ENCODE measurements around the gene GKN1. TPM values are rescaled to one million over a fixed set of nuclear protein-coding genes. Genes with fewer than 3 reads are reported as not detected.

The GKN1 gene
- total RNA-seq, 5 donors from 2014 or later (not counting 1 experiment from before 2014, with no cell fraction given), result not detected

- Histone ChIP-seq H3K27ac (ENCODE audit: low read length) (no peak overlapping the region), H3K27me3 (replicated peaks in 1 of 2; ENCODE audit: control insufficient read depth in 2 of 2, extremely low read depth in 1 of 2, insufficient read depth in 2 of 2, low read length in 1 of 2) (peaks cover 0 to 5% of the 10 kb centered on the region in 2 experiments), H3K4me1 (ENCODE audit: control insufficient read depth in 1 of 2, extremely low read depth in 1 of 2, insufficient read depth in 2 of 2, low read length in 2 of 2) (no peaks in the 10 kb centered on the region), H3K36me3 (ENCODE audit: control insufficient read depth in 2 of 2, extremely low read depth in 1 of 2, insufficient read depth in 1 of 2, low read length in 1 of 2) (no peaks in the 10 kb centered on the region), H3K9me3 (no peaks in the 10 kb centered on the region), H3K4me3 (ENCODE audit: control insufficient read depth in 1 of 2, extremely low read depth in 1 of 2, low read length in 1 of 2) (no peak overlapping the region)
- DNase-seq (no peak), ATAC-seq (replicated peaks in 1 of 4) (no peak)
- ChIA-PET CTCF (no interaction called here), POLR2A (no interaction called here)
- Mint-ChIP-seq H3K4me1 (no peaks in the 10 kb centered on the region), H3K4me3 (no peak overlapping the region), H3K27me3 (peaks cover 5% of the 10 kb centered on the region in 2 donors), H3K9me3 (no peaks in the 10 kb centered on the region), H3K36me3 (no peaks in the 10 kb centered on the region), H3K27ac (no peak overlapping the region)
- WGBS (ENCODE audit: insufficient coverage), result 65% methylated on average over 4 of the region's 8 CpGs
Observed at GRCh38 chr2:68969736-68970490, 4.5 kb upstream of the GKN1 start.

- Histone ChIP-seq H3K27ac (ENCODE audit: low read length) (no peak overlapping the region), H3K4me1 (ENCODE audit: control insufficient read depth in 1 of 2, extremely low read depth in 1 of 2, insufficient read depth in 2 of 2, low read length in 2 of 2) (no peaks in the 10 kb centered on the region), H3K4me3 (ENCODE audit: control insufficient read depth in 1 of 2, extremely low read depth in 1 of 2, low read length in 1 of 2) (no peak overlapping the region), H3K36me3 (ENCODE audit: control insufficient read depth in 2 of 2, extremely low read depth in 1 of 2, insufficient read depth in 1 of 2, low read length in 1 of 2) (no peaks in the 10 kb centered on the region), H3K27me3 (replicated peaks in 1 of 2; ENCODE audit: control insufficient read depth in 2 of 2, extremely low read depth in 1 of 2, insufficient read depth in 2 of 2, low read length in 1 of 2) (peaks cover 0 to 3% of the 10 kb centered on the region in 2 experiments), H3K9me3 (no peaks in the 10 kb centered on the region)
- no peaks in the 10 kb centered on the region for H3K9me3 Mint-ChIP-seq
- no peak overlapping the region for H3K4me3 Mint-ChIP-seq
- POLR2A ChIA-PET, result no interaction called here
- no peak for DNase-seq
- no peak for ATAC-seq (replicated peaks in 1 of 4)
- H3K27ac Mint-ChIP-seq, result no peak overlapping the region
- H3K36me3 Mint-ChIP-seq, result no peaks in the 10 kb centered on the region
- CTCF ChIA-PET, result no interaction called here
- 88% methylated on average over 3 of the region's 8 CpGs for WGBS (ENCODE audit: insufficient coverage)
- H3K4me1 Mint-ChIP-seq, result no peaks in the 10 kb centered on the region
- peaks cover 5 to 10% of the 10 kb centered on the region in 2 donors for H3K27me3 Mint-ChIP-seq
Observed at GRCh38 chr2:68970566-68971265, 3.7 kb upstream of the GKN1 start.

GRCh38 chr2:68971591-68972231, 2.7 kb upstream of the GKN1 start:
- ChIA-PET CTCF (no interaction called here), POLR2A (no interaction called here)
- Histone ChIP-seq H3K27me3 (replicated peaks in 1 of 2; ENCODE audit: control insufficient read depth in 2 of 2, extremely low read depth in 1 of 2, insufficient read depth in 2 of 2, low read length in 1 of 2) (peaks cover 0 to 3% of the 10 kb centered on the region in 2 experiments), H3K4me3 (ENCODE audit: control insufficient read depth in 1 of 2, extremely low read depth in 1 of 2, low read length in 1 of 2) (no peak overlapping the region), H3K9me3 (no peaks in the 10 kb centered on the region), H3K36me3 (ENCODE audit: control insufficient read depth in 2 of 2, extremely low read depth in 1 of 2, insufficient read depth in 1 of 2, low read length in 1 of 2) (no peaks in the 10 kb centered on the region), H3K27ac (ENCODE audit: low read length) (no peak overlapping the region), H3K4me1 (ENCODE audit: control insufficient read depth in 1 of 2, extremely low read depth in 1 of 2, insufficient read depth in 2 of 2, low read length in 2 of 2) (no peaks in the 10 kb centered on the region)
- H3K27me3 Mint-ChIP-seq, result peaks cover 6 to 10% of the 10 kb centered on the region in 2 donors
- H3K9me3 Mint-ChIP-seq, result no peaks in the 10 kb centered on the region
- ATAC-seq (replicated peaks in 1 of 4) (no peak), DNase-seq (no peak)
- H3K27ac Mint-ChIP-seq, result no peak overlapping the region
- H3K4me1 Mint-ChIP-seq, result no peaks in the 10 kb centered on the region
- H3K36me3 Mint-ChIP-seq, result no peaks in the 10 kb centered on the region
- 40% methylated on average over 1 of the region's 5 CpGs for WGBS (ENCODE audit: insufficient coverage)
- no peak overlapping the region for H3K4me3 Mint-ChIP-seq

- ATAC-seq (replicated peaks in 1 of 4) (no peak), DNase-seq (no peak)
- Mint-ChIP-seq H3K27ac (no peak overlapping the region), H3K9me3 (no peaks in the 10 kb centered on the region), H3K36me3 (no peaks in the 10 kb centered on the region), H3K4me3 (no peak overlapping the region), H3K27me3 (peaks cover 22 to 33% of the 10 kb centered on the region in 2 donors), H3K4me1 (no peaks in the 10 kb centered on the region)
- H3K4me3 ChIP-seq (ENCODE audit: control insufficient read depth in 1 of 2, extremely low read depth in 1 of 2, low read length in 1 of 2), result no peak overlapping the region
- ChIA-PET POLR2A (no interaction called here), CTCF (no interaction called here)
- H3K4me1 ChIP-seq (ENCODE audit: control insufficient read depth in 1 of 2, extremely low read depth in 1 of 2, insufficient read depth in 2 of 2, low read length in 2 of 2), result no peaks in the 10 kb centered on the region
- peaks cover 0 to 6% of the 10 kb centered on the region in 2 experiments for H3K27me3 ChIP-seq (replicated peaks in 1 of 2; ENCODE audit: control insufficient read depth in 2 of 2, extremely low read depth in 1 of 2, insufficient read depth in 2 of 2, low read length in 1 of 2)
- H3K9me3 ChIP-seq, result no peaks in the 10 kb centered on the region
- H3K27ac ChIP-seq (ENCODE audit: low read length), result no peak overlapping the region
- WGBS (ENCODE audit: insufficient coverage), result 83% methylated on average over 2 of the region's 9 CpGs
- H3K36me3 ChIP-seq (ENCODE audit: control insufficient read depth in 2 of 2, extremely low read depth in 1 of 2, insufficient read depth in 1 of 2, low read length in 1 of 2), result no peaks in the 10 kb centered on the region
Observed at GRCh38 chr2:68974946-68975665, 670 bp downstream of the GKN1 start.

GRCh38 chr2:68975844-68976243, 1.4 kb downstream of the GKN1 start:
- no peaks in the 10 kb centered on the region for H3K9me3 Mint-ChIP-seq
- CTCF ChIA-PET, result no interaction called here

GRCh38 chr2:68977453-68977852, 3.0 kb downstream of the GKN1 start:
- no peaks in the 10 kb centered on the region for H3K9me3 Mint-ChIP-seq
- Histone ChIP-seq H3K9me3 (no peaks in the 10 kb centered on the region), H3K4me3 (ENCODE audit: control insufficient read depth in 1 of 2, extremely low read depth in 1 of 2, low read length in 1 of 2) (no peak overlapping the region), H3K36me3 (ENCODE audit: control insufficient read depth in 2 of 2, extremely low read depth in 1 of 2, insufficient read depth in 1 of 2, low read length in 1 of 2) (no peaks in the 10 kb centered on the region), H3K27me3 (replicated peaks in 1 of 2; ENCODE audit: control insufficient read depth in 2 of 2, extremely low read depth in 1 of 2, insufficient read depth in 2 of 2, low read length in 1 of 2) (peaks cover 0 to 3% of the 10 kb centered on the region in 2 experiments), H3K27ac (ENCODE audit: low read length) (no peak overlapping the region), H3K4me1 (ENCODE audit: control insufficient read depth in 1 of 2, extremely low read depth in 1 of 2, insufficient read depth in 2 of 2, low read length in 2 of 2) (no peaks in the 10 kb centered on the region)
- H3K4me3 Mint-ChIP-seq, result no peak overlapping the region
- POLR2A ChIA-PET, result no interaction called here
- no peak overlapping the region for H3K27ac Mint-ChIP-seq
- H3K36me3 Mint-ChIP-seq, result no peaks in the 10 kb centered on the region
- no peak for DNase-seq
- H3K27me3 Mint-ChIP-seq, result peaks cover 30 to 43% of the 10 kb centered on the region in 2 donors
- WGBS (ENCODE audit: insufficient coverage), result no CpG with 5 or more reads among the region's 4 CpGs
- ATAC-seq (replicated peaks in 1 of 4), result no peak
- CTCF ChIA-PET, result no interaction called here
- no peaks in the 10 kb centered on the region for H3K4me1 Mint-ChIP-seq

More at GRCh38 chr2:68975844-68976243, 1.4 kb downstream of the GKN1 start:
- no peak for DNase-seq
- H3K36me3 Mint-ChIP-seq, result no peaks in the 10 kb centered on the region
- no peak for ATAC-seq (replicated peaks in 1 of 4)
- no peaks in the 10 kb centered on the region for H3K4me1 Mint-ChIP-seq
- no CpG with 5 or more reads among the region's 2 CpGs for whole genome bisulfite sequencing (ENCODE audit: insufficient coverage)
- H3K27ac Mint-ChIP-seq, result no peak overlapping the region
- Histone ChIP-seq H3K4me3 (ENCODE audit: control insufficient read depth in 1 of 2, extremely low read depth in 1 of 2, low read length in 1 of 2) (no peak overlapping the region), H3K9me3 (no peaks in the 10 kb centered on the region), H3K36me3 (ENCODE audit: control insufficient read depth in 2 of 2, extremely low read depth in 1 of 2, insufficient read depth in 1 of 2, low read length in 1 of 2) (no peaks in the 10 kb centered on the region), H3K4me1 (ENCODE audit: control insufficient read depth in 1 of 2, extremely low read depth in 1 of 2, insufficient read depth in 2 of 2, low read length in 2 of 2) (no peaks in the 10 kb centered on the region), H3K27ac (ENCODE audit: low read length) (no peak overlapping the region), H3K27me3 (replicated peaks in 1 of 2; ENCODE audit: control insufficient read depth in 2 of 2, extremely low read depth in 1 of 2, insufficient read depth in 2 of 2, low read length in 1 of 2) (peaks cover 0 to 6% of the 10 kb centered on the region in 2 experiments)
- H3K4me3 Mint-ChIP-seq, result no peak overlapping the region
- POLR2A ChIA-PET, result no interaction called here
- H3K27me3 Mint-ChIP-seq, result peaks cover 26 to 37% of the 10 kb centered on the region in 2 donors
